Measurements from ENCODE around the gene STARD10.
"Not testable (repeated sequence)": the region's sequence is repeated elsewhere in the genome, so short reads cannot be mapped to it uniquely, and the experiment has no call there.

Gene STARD10

GRCh38 chr11:72825661-72826060, 31.8 kb upstream of the STARD10 start:
- no peak for DNase-seq

GRCh38 chr11:72824811-72825505, 31.1 kb upstream of the STARD10 start:
- no peak for DNase-seq

- no peak for DNase-seq
Measured at GRCh38 chr11:72824020-72824419, 30.2 kb upstream of the STARD10 start.

- DNase-seq, result no peak
Measured at GRCh38 chr11:72823105-72823804, 29.4 kb upstream of the STARD10 start.

- peak; percentile 73 to 90 (median 85) for DNase-seq
Measured at GRCh38 chr11:72821920-72822799, 28.3 kb upstream of the STARD10 start.

GRCh38 chr11:72821221-72821919, 27.5 kb upstream of the STARD10 start:
- no peak for DNase-seq

- DNase-seq, result no peak
Measured at GRCh38 chr11:72820439-72821139, 26.7 kb upstream of the STARD10 start.

- DNase-seq, result no peak
Measured at GRCh38 chr11:72818971-72819370, 25.1 kb upstream of the STARD10 start.

GRCh38 chr11:72817966-72818365, 24.1 kb upstream of the STARD10 start:
- DNase-seq, result no peak

GRCh38 chr11:72816404-72816990, 22.6 kb upstream of the STARD10 start:
- DNase-seq, result no peak

- no peak for DNase-seq
Measured at GRCh38 chr11:72815110-72815618, 21.3 kb upstream of the STARD10 start.

- peak; percentile 65 to 94 (median 82) for DNase-seq
Measured at GRCh38 chr11:72814286-72815109, 20.7 kb upstream of the STARD10 start, which contains the start of gene ATG16L2. Gene ATG16L2, plus strand, starts transcription at chr11:72814411. Its CDS starts 35 bp downstream, at chr11:72814446.

- DNase-seq, result peak in 5 of 6 experiments; percentile 72 to 94 (median 92)
Measured at GRCh38 chr11:72813740-72814285, 20.0 kb upstream of the STARD10 start.

GRCh38 chr11:72812967-72813739, 19.3 kb upstream of the STARD10 start:
- DNase-seq, result peak; percentile 7 to 53 (median 26)

GRCh38 chr11:72812604-72812966, 18.7 kb upstream of the STARD10 start:
- DNase-seq, result no peak

GRCh38 chr11:72811686-72812085, 17.8 kb upstream of the STARD10 start:
- DNase-seq, result not testable (repeated sequence)

GRCh38 chr11:72808331-72808798, 14.5 kb upstream of the STARD10 start:
- no peak for DNase-seq

GRCh38 chr11:72807792-72808191, 13.9 kb upstream of the STARD10 start:
- DNase-seq, result no peak

GRCh38 chr11:72807021-72807693, 13.3 kb upstream of the STARD10 start:
- no peak for DNase-seq
